ENCODE measurements around the gene VEGFB. TPM values are rescaled to one million over a fixed set of nuclear protein-coding genes. Genes with fewer than 3 reads are reported as not detected.
A peak's percentile ranks its signal among the peaks of the same experiment; 100 is the strongest.

The VEGFB gene
- total and polyA plus RNA-seq, 2 of the 8 experiments (the other 6 are each of a cell fraction or from before 2014, with no cell fraction given), result 9.3 to 49.6 TPM

- Histone ChIP-seq H3K27me3 (replicated peaks in 1 of 4; ENCODE audit: control insufficient read depth in 3 of 4, extremely low read depth in 1 of 4, insufficient read depth in 3 of 4, low read length in 3 of 4) (peaks cover 0 to 9% (median 6%) of the 10 kb centered on the region in 4 experiments; a peak in 4 of 7 replicates), H3K79me1 (ENCODE audit: low read depth, low read length) (no peaks in the 10 kb centered on the region; the same call in 1 of the 2 replicates), H3K4me3 (ENCODE audit: extremely low read depth in 1 of 4, insufficient read depth in 2 of 4, low read depth in 3 of 4, low read length in 4 of 4) (peak overlapping the region in 1 of 4 experiments; percentile 75; a peak in 1 of 8 replicates), H3K23me2 (ENCODE audit: low read depth, low read length) (peaks cover 21% of the 10 kb centered on the region), H3K4me2 (ENCODE audit: insufficient read depth in 1 of 2, low read depth in 2 of 2, low read length in 2 of 2) (peak overlapping the region; percentile 87 to 97; a peak in 3 of 4 replicates), H3K79me2 (ENCODE audit: control insufficient read depth in 1 of 2, insufficient read depth in 2 of 2, low read length in 2 of 2) (no peaks in the 10 kb centered on the region), H2AFZ (ENCODE audit: low read length) (no peak overlapping the region), H3K14ac (ENCODE audit: insufficient read length) (no peak overlapping the region), H3K4ac (replicated peaks; ENCODE audit: insufficient read length, low read depth, low read length) (no peak overlapping the region), H2BK5ac (ENCODE audit: low read depth, low read length) (no peak overlapping the region), H4K5ac (ENCODE audit: insufficient read length, low read depth, low read length) (no peak overlapping the region), H3K27ac (ENCODE audit: low read depth, low read length) (no peak overlapping the region), H2BK15ac (ENCODE audit: low read length) (no peak overlapping the region), H3K36me3 (ENCODE audit: control insufficient read depth in 2 of 4, insufficient read depth in 4 of 4, low read length in 3 of 4) (peaks cover 0 to 2% (median 0%) of the 10 kb centered on the region in 4 experiments; a peak in 1 of 8 replicates), H2BK20ac (ENCODE audit: low read length) (no peak overlapping the region), H2BK120ac (replicated peaks; ENCODE audit: low read depth, low read length) (no peak overlapping the region), H3K18ac (ENCODE audit: extremely low read depth, low read length) (no peak overlapping the region), H2AK5ac (ENCODE audit: low read depth, low read length) (no peak overlapping the region), H4K91ac (replicated peaks; ENCODE audit: insufficient read length, low read length) (no peak overlapping the region), H4K8ac (ENCODE audit: extremely low read depth, insufficient read depth, low read length) (0 out of 2 replicates have a peak overlapping the region, but pooled peaks have one; percentile 62), H2BK12ac (ENCODE audit: low read depth, low read length) (0 out of 2 replicates have a peak overlapping the region, but pooled peaks have one; percentile 9), H3K4me1 (replicated peaks in 1 of 4; ENCODE audit: control insufficient read depth in 3 of 4, insufficient read depth in 4 of 4, low read length in 3 of 4) (peaks cover 0 to 37% (median 18%) of the 10 kb centered on the region in 4 experiments; a peak in 6 of 7 replicates), H3K9ac (replicated peaks in 1 of 4; ENCODE audit: extremely low read depth in 1 of 4, low read depth in 3 of 4, low read length in 3 of 4) (no peak overlapping the region), H4K20me1 (replicated peaks in 1 of 2; ENCODE audit: control insufficient read depth in 1 of 2, insufficient read depth in 2 of 2, low read length in 2 of 2) (peaks cover 0 to 5% of the 10 kb centered on the region in 2 experiments), H3K56ac (replicated peaks; ENCODE audit: insufficient read length, low read depth, low read length) (no peak overlapping the region), H3K23ac (ENCODE audit: insufficient read length) (no peak overlapping the region), H3K9me3 (ENCODE audit: insufficient read depth in 2 of 2, low read depth in 1 of 2, low read length in 1 of 2) (no peaks in the 10 kb centered on the region)
- CTCF ChIA-PET (ENCODE audit: partially characterized antibody), result interaction anchor here (0.7 to 8.6 kb wide), 4 partner anchors 23 to 40 kb away, joined by 3 to 51 read pairs (median 5); partner anchors contain the start of gene FERMT3
- DNase-seq (ENCODE audit: low read depth in 1 of 2, low spot score in 2 of 2) (no peak), FAIRE-seq (no peak)
- POLR2A ChIA-PET (ENCODE audit: partially characterized antibody), result interaction anchor here (0.9 to 11.9 kb wide), 3 partner anchors 18 to 38 kb away, joined by 3 to 190 read pairs (median 3); partner anchors contain the start of genes FERMT3, FKBP2, PLCB3 and PPP1R14B
- no peak for TF ChIP-seq NRF1 (IDR thresholded peaks at IDR 0.05; ENCODE audit: low read depth, low read length)
- 89% methylated on average over 12 of the region's 12 CpGs; no CpG with 5 or more reads in 1 of the 2 experiments for WGBS, 2 experiments (ENCODE audit: extremely low coverage in 1 of 2, insufficient coverage in 1 of 2, insufficient read length in 1 of 2, insufficient replicate concordance in 2 of 2, low coverage in 1 of 2, low lambda C conversion rate in 2 of 2, missing lambda C conversion rate in 1 of 2)
These were observed 5.2 kb upstream of the VEGFB start for GRCh38 chr11:64229090-64229743.

All from H1 (cell line).